NB4 (cell line): ENCODE data around the gene SMARCA4.

ENCODE experiments used
- MYC ChIP-seq: IDR thresholded peaks from 2 replicates; pipeline ENCODE4 v1.6.1; 2011; ENCODE audit warnings: low read depth, low read length
- POLR2A ChIP-seq: IDR thresholded peaks from 2 replicates; pipeline ENCODE4 v1.6.1; 2011; ENCODE audit warnings: mild to moderate bottlenecking; ENCODE audit not compliant: insufficient read length; ENCODE audit errors: extremely low read depth
- TF ChIP-seq, protein P1 (sequence below): IDR thresholded peaks from one replicate; pipeline ENCODE4 v1.5.1; 2012; ENCODE audit warnings: low read depth, low read length
- TF ChIP-seq, protein P2 (sequence below): IDR thresholded peaks from 2 replicates; pipeline ENCODE4 v1.6.1; 2011; ENCODE audit warnings: low read depth, low read length

DNA sequence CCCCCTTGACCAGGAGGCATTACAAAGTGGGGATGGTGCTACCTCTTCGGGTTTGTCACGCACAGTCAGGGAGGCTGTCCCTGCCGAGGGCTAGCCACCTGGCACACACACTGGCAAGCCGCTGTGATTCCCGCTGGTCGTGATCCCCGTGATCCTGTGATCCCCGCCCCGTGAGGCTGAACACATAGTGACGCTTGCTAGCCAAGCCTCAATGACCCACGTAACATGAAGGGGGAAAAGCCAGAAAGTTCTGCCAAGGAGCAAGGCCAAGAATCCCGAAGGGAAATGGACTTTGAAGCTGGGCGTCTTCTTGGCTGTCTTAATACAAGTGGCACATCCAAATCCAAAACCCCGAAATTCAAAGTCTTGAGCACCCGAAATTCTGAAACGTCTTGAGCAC, 142.1 kb downstream of the SMARCA4 start:
- TF ChIP-seq, protein P1, sequence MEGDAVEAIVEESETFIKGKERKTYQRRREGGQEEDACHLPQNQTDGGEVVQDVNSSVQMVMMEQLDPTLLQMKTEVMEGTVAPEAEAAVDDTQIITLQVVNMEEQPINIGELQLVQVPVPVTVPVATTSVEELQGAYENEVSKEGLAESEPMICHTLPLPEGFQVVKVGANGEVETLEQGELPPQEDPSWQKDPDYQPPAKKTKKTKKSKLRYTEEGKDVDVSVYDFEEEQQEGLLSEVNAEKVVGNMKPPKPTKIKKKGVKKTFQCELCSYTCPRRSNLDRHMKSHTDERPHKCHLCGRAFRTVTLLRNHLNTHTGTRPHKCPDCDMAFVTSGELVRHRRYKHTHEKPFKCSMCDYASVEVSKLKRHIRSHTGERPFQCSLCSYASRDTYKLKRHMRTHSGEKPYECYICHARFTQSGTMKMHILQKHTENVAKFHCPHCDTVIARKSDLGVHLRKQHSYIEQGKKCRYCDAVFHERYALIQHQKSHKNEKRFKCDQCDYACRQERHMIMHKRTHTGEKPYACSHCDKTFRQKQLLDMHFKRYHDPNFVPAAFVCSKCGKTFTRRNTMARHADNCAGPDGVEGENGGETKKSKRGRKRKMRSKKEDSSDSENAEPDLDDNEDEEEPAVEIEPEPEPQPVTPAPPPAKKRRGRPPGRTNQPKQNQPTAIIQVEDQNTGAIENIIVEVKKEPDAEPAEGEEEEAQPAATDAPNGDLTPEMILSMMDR: no peak
- TF ChIP-seq POLR2A: no peak
- TF ChIP-seq MYC: no peak
- TF ChIP-seq, protein P2, sequence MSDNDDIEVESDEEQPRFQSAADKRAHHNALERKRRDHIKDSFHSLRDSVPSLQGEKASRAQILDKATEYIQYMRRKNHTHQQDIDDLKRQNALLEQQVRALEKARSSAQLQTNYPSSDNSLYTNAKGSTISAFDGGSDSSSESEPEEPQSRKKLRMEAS: no peak
